ENCODE results near the gene COL21A1.

GRCh38 chr6:56144538-56145324, 102.6 kb downstream of the COL21A1 start:
- TF ChIP-seq CTCF (conservative IDR thresholded peaks at IDR 0.05) (no peak), ZFX (IDR thresholded peaks at IDR 0.05) (no peak)

Data from C4-2B (cell line).